Spleen (tissue), 11 donors: ENCODE measurements around the gene HEATR3. TPM values are rescaled to one million over a fixed set of nuclear protein-coding genes. Genes with fewer than 3 reads are reported as not detected.

ENCODE experiments used
- DNase-seq: peaks from one replicate; pipeline ENCODE4 v3.0.0-alpha.2; 2020
- H3K27ac ChIP-seq, 8 donors: fragments of 200-600 bp; sonication (generic) in 7 of 8; 1 replicate in 4 of 8; 2 replicates in 4 of 8; pipeline versions ENCODE4 v1.5.0 to v1.8.0; 2016 to 2021; ENCODE audit warnings: inconsistent platforms in 4 of 8, mild to moderate bottlenecking in 4 of 8, moderate library complexity in 1 of 8
- H3K27me3 ChIP-seq, 7 donors: fragments of 200-600 bp; sonication (generic) in 6 of 7; replicated peaks in 1 of 7; 1 replicate in 4 of 7; 2 replicates in 3 of 7; pipeline versions ENCODE4 v1.5.0 to v1.8.0; 2016 to 2021; ENCODE audit warnings: inconsistent platforms in 3 of 7, mild to moderate bottlenecking in 1 of 7
- H3K36me3 ChIP-seq, 6 donors: fragments of 200-600 bp; sonication (generic) in 5 of 6; 1 replicate in 4 of 6; 2 replicates in 2 of 6; pipeline versions ENCODE4 v1.5.0 to v1.8.0; 2016 to 2021; ENCODE audit warnings: inconsistent platforms in 2 of 6
- H3K4me1 ChIP-seq, 6 donors: fragments of 200-600 bp; sonication (generic) in 5 of 6; 1 replicate in 3 of 6; 2 replicates in 3 of 6; pipeline versions ENCODE4 v1.5.0 to v1.8.0; 2016 to 2021; ENCODE audit warnings: inconsistent platforms in 3 of 6
- H3K4me3 ChIP-seq, 8 donors: fragments of 200-600 bp; sonication (generic) in 7 of 8; 1 replicate in 4 of 8; 2 replicates in 4 of 8; pipeline versions ENCODE4 v1.5.0 to v1.8.0; 2016 to 2021; ENCODE audit warnings: inconsistent platforms in 4 of 8, mild to moderate bottlenecking in 4 of 8, moderate library complexity in 2 of 8
- H3K9me3 ChIP-seq, 8 donors: fragments of 200-600 bp; sonication (generic) in 7 of 8; 1 replicate in 4 of 8; 2 replicates in 4 of 8; pipeline versions ENCODE4 v1.5.0 to v1.8.0; 2016 to 2021; ENCODE audit warnings: inconsistent platforms in 4 of 8
- CTCF ChIP-seq, 11 experiments: fragments of 200-600 bp in 7 of 11; fragments of 450-650 bp in 4 of 11; sonication (generic) in 4 of 11; IDR thresholded peaks in 8 of 11; conservative IDR thresholded peaks in 3 of 11; 1 replicate in 7 of 11; 2 replicates in 4 of 11; pipeline versions ENCODE4 v1.4.0 to v1.8.0; 2016 to 2021; ENCODE audit warnings: antibody characterized with exemption in 11 of 11, inconsistent platforms in 4 of 11, mild to moderate bottlenecking in 1 of 11
- POLR2A ChIP-seq, 3 donors: fragments of 450-650 bp; IDR thresholded peaks; one replicate each; pipeline ENCODE4 v1.5.1; 2017; ENCODE audit warnings: antibody characterized with exemption in 3 of 3, mild to moderate bottlenecking in 1 of 3
- POLR2AphosphoS5 ChIP-seq, 3 donors: sonication (generic); formaldehyde crosslinking; IDR thresholded peaks; one replicate each; pipeline ENCODE4 v1.5.1; 2017; ENCODE audit warnings: antibody characterized with exemption in 3 of 3
- WGBS, 5 donors: extraction: QIAGEN DNeasy Blood & Tissue Kit in 3 of 5; methylation state at CpG; one replicate each; pipeline versions ENCODE4 v1.1.5 to v1.1.7; 2013 to 2018; 5-methylcytosine and 5-hydroxymethylcytosine counted together
- intact Hi-C: fragments of 100-400 bp; cut with DNase I; formaldehyde crosslinking; loops from one replicate; pipeline ENCODE4 v1.15.0; 2023; ENCODE audit warnings: low total_unique reads
- polyA plus RNA-seq, 3 donors: library from polyadenylated mRNA; stranded (reverse); fragments of 200-250 nt; gene quantifications; one replicate each; pipeline ENCODE4 v1.2.1, GENCODE V29; 2013
- total RNA-seq, 7 donors: library from RNA; depleted of rRNA in 3 of 7; stranded (reverse); fragments of >200 nt in 3 of 7; fragmentation: NEBNext Ultra II Directional in 4 of 7; extraction: Animal tissue kit (Norgen Biotek cat#: 25700) in 4 of 7; gene quantifications; one replicate each; pipeline versions ENCODE4 v1.1.0 to v1.2.1, GENCODE V29; 2016 to 2021
- donor health status: healthy with polysubstance abuse.
- donor health status: DM: no; HTN: no; CAD: no; lungs with moderate emphysema.
- donor health status: DM: no; HTN: no; CAD: no.
- donor health status: Bipolar disorder and iron deficiency.
- donor health status: healthy.
- donor health status: DM: no; HTN: no; CAD: no.
- donor health status: DM: yes; HTN: yes; CAD: no.

Gene HEATR3
- total and polyA plus RNA-seq, 10 donors, result 8.3 to 40.8 (median 23.6) TPM

- Histone ChIP-seq H3K36me3 (no peaks in the 10 kb centered on the region), H3K4me1 (peaks cover 18 to 42% (median 34%) of the 10 kb centered on the region in 6 donors), H3K9me3 (no peaks in the 10 kb centered on the region), H3K4me3 (peak overlapping the region in 5 of 8 donors; percentile 74 to 93 (median 89)), H3K27me3 (no peaks in the 10 kb centered on the region), H3K27ac (peak overlapping the region in 6 of 8 donors; percentile 96 to 99 (median 98))
- TF ChIP-seq POLR2AphosphoS5 (IDR thresholded peaks at IDR 0.05) (no peak), CTCF (IDR thresholded peaks at IDR 0.05 in 8 of 11, conservative IDR thresholded peaks at IDR 0.05 in 3 of 11) (no peak), POLR2A (IDR thresholded peaks at IDR 0.05) (no peak)
- peak; percentile 82 for DNase-seq
- WGBS, 5 donors, result 85 to 95% (median 92%) methylated on average over 11 of the region's 11 CpGs
- intact Hi-C loops, result loop anchor here (5.0 kb wide), 1 partner anchor 56 kb away; no protein-coding TSS in a partner anchor
Observed at GRCh38 chr16:50151756-50152155, 86.0 kb downstream of the HEATR3 start.

- DNase-seq, result no peak
- H3K36me3 ChIP-seq, result no peaks in the 10 kb centered on the region
- peak overlapping the region; percentile 70 to 93 (median 81) for H3K4me3 ChIP-seq
- H3K9me3 ChIP-seq, result no peaks in the 10 kb centered on the region
- peaks cover 19 to 48% (median 40%) of the 10 kb centered on the region in 6 donors for H3K4me1 ChIP-seq
- TF ChIP-seq POLR2AphosphoS5 (IDR thresholded peaks at IDR 0.05) (no peak), POLR2A (IDR thresholded peaks at IDR 0.05) (no peak), CTCF (IDR thresholded peaks at IDR 0.05 in 8 of 11, conservative IDR thresholded peaks at IDR 0.05 in 3 of 11) (no peak)
- intact Hi-C loops, result loop anchor here (5.0 kb wide), 1 partner anchor 55 kb away; no protein-coding TSS in a partner anchor
- no peaks in the 10 kb centered on the region for H3K27me3 ChIP-seq
- H3K27ac ChIP-seq, result peak overlapping the region; percentile 95 to 99 (median 98)
- WGBS, 5 donors, result 1% methylated on average over 15 to 24 of the region's 24 CpGs
Observed at GRCh38 chr16:50152351-50152806, 86.6 kb downstream of the HEATR3 start.

- TF ChIP-seq POLR2A (IDR thresholded peaks at IDR 0.05) (peak in 1 of 3 donors; percentile 58), POLR2AphosphoS5 (IDR thresholded peaks at IDR 0.05) (peak; percentile 93 to 95 (median 94)), CTCF (IDR thresholded peaks at IDR 0.05 in 8 of 11, conservative IDR thresholded peaks at IDR 0.05 in 3 of 11) (peak in 2 of 11 experiments; percentile 12 to 38)
- Histone ChIP-seq H3K27me3 (no peaks in the 10 kb centered on the region), H3K9me3 (no peaks in the 10 kb centered on the region), H3K27ac (peak within 1 kb of the TSS; percentile 95 to 99 (median 98)), H3K36me3 (no peaks in the 10 kb centered on the region), H3K4me3 (peak within 1 kb of the TSS; percentile 70 to 93 (median 83)), H3K4me1 (peaks cover 22 to 54% (median 44%) of the 10 kb centered on the region in 6 donors)
- peak; percentile 98 for DNase-seq
- intact Hi-C loops, result loop anchor here (5.0 kb wide), 1 partner anchor 54 kb away; no protein-coding TSS in a partner anchor
- 0 to 1% (median 1%) methylated on average over 26 to 112 of the region's 114 CpGs for WGBS, 5 donors
Observed at GRCh38 chr16:50152807-50153595, 87.2 kb downstream of the HEATR3 start, which contains the start of gene TENT4B. TSS of gene TENT4B (plus strand) at chr16:50153306. CDS start at chr16:50153622, 316 bp downstream.
